NCI-H748 treated with DMSO at 0.1 percent for 48 hours (cell line): ENCODE results near the gene C19orf33.

Experiments used
- DNase-seq: peaks from one replicate; lab custom pipeline; 2025; lab: John Stamatoyannopoulos, UW

The C19orf33 gene

GRCh38 chr19:38280030-38280921 lies 23.8 kb upstream of the C19orf33 start:
- no peak for DNase-seq

GRCh38 chr19:38281811-38282566 lies 22.1 kb upstream of the C19orf33 start:
- no peak for DNase-seq

GRCh38 chr19:38283271-38283670 lies 20.8 kb upstream of the C19orf33 start:
- DNase-seq, result no peak

- DNase-seq, result no peak
Measured at GRCh38 chr19:38284422-38284821, 19.6 kb upstream of the C19orf33 start.

- no peak for DNase-seq
Measured at GRCh38 chr19:38285567-38285966, 18.5 kb upstream of the C19orf33 start.

GRCh38 chr19:38287604-38288003 lies 16.4 kb upstream of the C19orf33 start:
- no peak for DNase-seq

- no peak for DNase-seq
Measured at GRCh38 chr19:38288123-38288855, 15.8 kb upstream of the C19orf33 start.

- DNase-seq, result no peak
Measured at GRCh38 chr19:38289955-38290354, 14.1 kb upstream of the C19orf33 start.

- DNase-seq, result no peak
Measured at GRCh38 chr19:38290631-38291147, 13.4 kb upstream of the C19orf33 start.

GRCh38 chr19:38291855-38292254 lies 12.2 kb upstream of the C19orf33 start:
- no peak for DNase-seq

- no peak for DNase-seq
Measured at GRCh38 chr19:38293281-38293680, 10.8 kb upstream of the C19orf33 start.

GRCh38 chr19:38294090-38294489 lies 10.0 kb upstream of the C19orf33 start:
- DNase-seq, result no peak

- no peak for DNase-seq
Measured at GRCh38 chr19:38298821-38299680, 5.0 kb upstream of the C19orf33 start.

- DNase-seq, result no peak
Measured at GRCh38 chr19:38304352-38304865, 358 bp downstream of the C19orf33 start.

GRCh38 chr19:38304866-38305429 lies 897 bp downstream of the C19orf33 start:
- peak; percentile 95 for DNase-seq

GRCh38 chr19:38306236-38306635 lies 2.2 kb downstream of the C19orf33 start:
- no peak for DNase-seq

GRCh38 chr19:38307076-38307475 lies 3.0 kb downstream of the C19orf33 start:
- no peak for DNase-seq

GRCh38 chr19:38307597-38307996 lies 3.5 kb downstream of the C19orf33 start:
- DNase-seq, result no peak

- DNase-seq, result no peak
Measured at GRCh38 chr19:38308006-38308766, 4.1 kb downstream of the C19orf33 start.
